GM18505 (cell line): ENCODE data around the gene XIAP.
"Not testable (repeated sequence)": the region's sequence is repeated elsewhere in the genome, so short reads cannot be mapped to it uniquely, and the experiment has no call there.

Experiments used
- ATAC-seq: cut with Tn5 transposase; IDR thresholded peaks from one replicate; pipeline ENCODE4 v1.9.1; 2021; ENCODE audit not compliant: unreplicated experiment
- POLR2A ChIP-seq: IDR thresholded peaks from 4 replicates; pipeline ENCODE4 v1.6.1; 2011; ENCODE audit warnings: borderline replicate concordance; ENCODE audit not compliant: insufficient read depth, insufficient read length; ENCODE audit errors: extremely low read depth

Gene XIAP

GRCh38 chrX:123849096-123849495, 10.8 kb upstream of the XIAP start:
- TF ChIP-seq POLR2A = no peak
- ATAC-seq = no peak

GRCh38 chrX:123849906-123850305, 9.9 kb upstream of the XIAP start:
- not testable (repeated sequence) for ATAC-seq

- ATAC-seq = no peak
- no peak for TF ChIP-seq POLR2A
Measured at GRCh38 chrX:123851079-123851478, 8.8 kb upstream of the XIAP start.

GRCh38 chrX:123854329-123854728, 5.5 kb upstream of the XIAP start:
- no peak for ATAC-seq
- TF ChIP-seq POLR2A = no peak

GRCh38 chrX:123859409-123859845, 426 bp upstream of the XIAP start:
- ATAC-seq = no peak
- no peak for TF ChIP-seq POLR2A

- no peak for ATAC-seq
- TF ChIP-seq POLR2A = no peak
Measured at GRCh38 chrX:123860983-123861382, 1.1 kb downstream of the XIAP start.

- no peak for TF ChIP-seq POLR2A
- ATAC-seq = peak; percentile 55
Measured at GRCh38 chrX:123869488-123869887, 9.6 kb downstream of the XIAP start.

- no peak for ATAC-seq
Measured at GRCh38 chrX:123871309-123871708, 11.5 kb downstream of the XIAP start.

GRCh38 chrX:123873956-123874355, 14.1 kb downstream of the XIAP start:
- TF ChIP-seq POLR2A = no peak
- ATAC-seq = no peak

More at GRCh38 chrX:123871309-123871708, 11.5 kb downstream of the XIAP start:
- TF ChIP-seq POLR2A = no peak

- no peak for TF ChIP-seq POLR2A
- ATAC-seq = no peak
Measured at GRCh38 chrX:123876177-123876576, 16.3 kb downstream of the XIAP start.

GRCh38 chrX:123876844-123877243, 17.0 kb downstream of the XIAP start:
- TF ChIP-seq POLR2A = no peak
- no peak for ATAC-seq

GRCh38 chrX:123878252-123878721, 18.4 kb downstream of the XIAP start:
- TF ChIP-seq POLR2A = no peak
- peak; percentile 85 for ATAC-seq

- TF ChIP-seq POLR2A = no peak
- ATAC-seq = no peak
Measured at GRCh38 chrX:123881330-123881729, 21.5 kb downstream of the XIAP start.

GRCh38 chrX:123882391-123882790, 22.5 kb downstream of the XIAP start:
- TF ChIP-seq POLR2A = no peak
- ATAC-seq = no peak

- TF ChIP-seq POLR2A = no peak
- no peak for ATAC-seq
Measured at GRCh38 chrX:123884809-123885408, 25.1 kb downstream of the XIAP start.
